Gastroesophageal sphincter (tissue), 3 donors: ENCODE data around the gene PARD3B.

Experiments
- CTCF ChIP-seq, 4 experiments: fragments of 200-600 bp in 2 of 4; fragments of 450-650 bp in 2 of 4; sonication (generic) in 1 of 4; IDR thresholded peaks; one replicate each; pipeline ENCODE4 v1.5.1; 2017 to 2019; ENCODE audit warnings: antibody characterized with exemption in 4 of 4, mild to moderate bottlenecking in 2 of 4, moderate library complexity in 2 of 4
- EP300 ChIP-seq: sonication (generic); formaldehyde crosslinking; IDR thresholded peaks from one replicate; pipeline ENCODE4 v1.6.1; 2017; ENCODE audit warnings: antibody characterized with exemption, mild to moderate bottlenecking
- POLR2A ChIP-seq, 2 donors: fragments of 450-650 bp; IDR thresholded peaks; one replicate each; pipeline ENCODE4 v1.6.1; 2017; ENCODE audit warnings: antibody characterized with exemption in 2 of 2, mild to moderate bottlenecking in 2 of 2, moderate library complexity in 1 of 2

GRCh38 chr2:205347899-205348298 lies 802.6 kb downstream of the PARD3B start:
- no peak for TF ChIP-seq CTCF (IDR thresholded peaks at IDR 0.05)
- no peak for TF ChIP-seq POLR2A (IDR thresholded peaks at IDR 0.05)
- TF ChIP-seq EP300: no peak
